WERI-Rb-1 (cell line): ENCODE measurements around the gene GCNT4.
"Not testable (repeated sequence)": the region's sequence is repeated elsewhere in the genome, so short reads cannot be mapped to it uniquely, and the experiment has no call there.

Experiments used
- DNase-seq: peaks from one replicate; pipeline ENCODE4 v3.0.0-alpha.2; 2020
- H3K27ac ChIP-seq: fragments of 250-450 bp; sonication (Bioruptor Pico); 2 replicates; pipeline ENCODE4 v1.5.1; 2020; ENCODE audit warnings: mild to moderate bottlenecking, moderate library complexity
- H3K27me3 ChIP-seq: fragments of 250-450 bp; sonication (Bioruptor Pico); 2 replicates; pipeline ENCODE4 v1.5.1; 2021; ENCODE audit warnings: mild to moderate bottlenecking, low read depth, moderate library complexity; ENCODE audit not compliant: insufficient read depth, severe bottlenecking
- H3K36me3 ChIP-seq: fragments of 250-450 bp; sonication (Bioruptor Pico); 2 replicates; pipeline ENCODE4 v1.5.1; 2020; ENCODE audit warnings: mild to moderate bottlenecking, moderate library complexity
- H3K4me3 ChIP-seq: 2 replicates; pipeline ENCODE4 v1.5.1; 2011; ENCODE audit warnings: low read depth, mild to moderate bottlenecking, control low read depth, low read length
- H3K9me3 ChIP-seq: fragments of 250-450 bp; sonication (Bioruptor Pico); 2 replicates; pipeline ENCODE4 v1.5.1; 2021; ENCODE audit warnings: mild to moderate bottlenecking, moderate library complexity; ENCODE audit not compliant: severe bottlenecking
- CTCF ChIP-seq: IDR thresholded peaks from 2 replicates; pipeline ENCODE4 v1.5.1; 2011; ENCODE audit warnings: low read depth, mild to moderate bottlenecking, control low read depth, inconsistent platforms, low read length

The GCNT4 gene

GRCh38 chr5:75052192-75053053 lies at the start of gene GCNT4:
TSS of gene GCNT4 (minus strand) at chr5:75052558. CDS start at chr5:75030037, 22,521 bp downstream.
- H3K27me3 ChIP-seq = peaks cover 10% of the 10 kb centered on the region
- peak; percentile 41 for DNase-seq
- TF ChIP-seq CTCF = 0 out of 2 replicates have a peak, but pooled peaks have one; percentile 0
- no peak within 1 kb of the TSS for H3K27ac ChIP-seq
- no peaks in the 10 kb centered on the region for H3K9me3 ChIP-seq
- peak within 1 kb of the TSS; percentile 69 for H3K4me3 ChIP-seq
- H3K36me3 ChIP-seq = no peaks in the 10 kb centered on the region

GRCh38 chr5:75095956-75096355 lies 43.6 kb upstream of the GCNT4 start:
- H3K9me3 ChIP-seq, DNase-seq, H3K4me3 ChIP-seq, H3K27me3 ChIP-seq, H3K27ac ChIP-seq, H3K36me3 ChIP-seq: not testable (repeated sequence)

GRCh38 chr5:75091597-75091996 lies 39.2 kb upstream of the GCNT4 start:
- no peak overlapping the region for H3K27ac ChIP-seq
- no peak for DNase-seq
- no peaks in the 10 kb centered on the region for H3K9me3 ChIP-seq
- H3K4me3 ChIP-seq = no peak overlapping the region
- no peak for TF ChIP-seq CTCF
- no peaks in the 10 kb centered on the region for H3K27me3 ChIP-seq
- H3K36me3 ChIP-seq = no peaks in the 10 kb centered on the region

- no peak for DNase-seq
- no peak overlapping the region for H3K27ac ChIP-seq
- no peak overlapping the region for H3K4me3 ChIP-seq
- H3K36me3 ChIP-seq = no peaks in the 10 kb centered on the region
- no peaks in the 10 kb centered on the region for H3K9me3 ChIP-seq
- TF ChIP-seq CTCF = no peak
- H3K27me3 ChIP-seq = no peaks in the 10 kb centered on the region
Observed at GRCh38 chr5:75089662-75090061, 37.3 kb upstream of the GCNT4 start.

- Histone ChIP-seq H3K27ac (no peak overlapping the region), H3K27me3 (no peaks in the 10 kb centered on the region)
- no peak for DNase-seq
Observed at GRCh38 chr5:75089137-75089536, 36.8 kb upstream of the GCNT4 start.

More at GRCh38 chr5:75089137-75089536, 36.8 kb upstream of the GCNT4 start:
- Histone ChIP-seq H3K9me3 (no peaks in the 10 kb centered on the region), H3K4me3 (no peak overlapping the region), H3K36me3 (no peaks in the 10 kb centered on the region)
- TF ChIP-seq CTCF = no peak
